C4-2B (cell line): ENCODE results near the gene IQGAP2.

Experiments used
- H3K27ac ChIP-seq: fragments of 450-650 bp; 2 replicates; pipeline ENCODE4 v1.5.1; 2017
- CTCF ChIP-seq: fragments of 450-650 bp; conservative IDR thresholded peaks from 2 replicates; pipeline ENCODE4 v1.5.1; 2017; ENCODE audit warnings: mild to moderate bottlenecking
- ZFX ChIP-seq: fragments of 450-650 bp; IDR thresholded peaks from 2 replicates; pipeline ENCODE4 v1.6.1; 2017

The IQGAP2 gene

GRCh38 chr5:76585783-76586217 is 182.7 kb downstream of the IQGAP2 start:
- TF ChIP-seq ZFX, result no peak
- TF ChIP-seq CTCF, result no peak
- no peak overlapping the region for H3K27ac ChIP-seq

DNA sequence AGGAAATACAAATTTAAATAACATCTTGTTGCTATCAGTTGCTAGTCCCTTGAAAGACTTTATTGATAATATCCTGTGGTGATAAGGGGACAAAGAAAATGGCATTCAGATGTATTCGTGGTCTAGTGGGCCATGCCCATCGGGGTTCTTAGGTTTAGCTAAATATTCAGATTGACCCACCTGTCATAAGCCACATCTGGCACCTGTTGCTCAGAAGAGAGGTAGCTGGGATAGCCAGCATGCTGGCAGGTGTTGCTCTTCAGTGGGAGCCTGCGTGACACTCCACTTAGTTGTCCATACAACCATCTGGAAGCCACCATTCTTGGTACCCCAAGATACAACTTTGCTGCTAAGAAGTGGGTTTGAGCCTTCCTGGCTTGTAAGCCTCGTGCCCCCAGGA is 183.4 kb downstream of the IQGAP2 start:
- no peak overlapping the region for H3K27ac ChIP-seq
- no peak for TF ChIP-seq ZFX
- TF ChIP-seq CTCF, result no peak

DNA sequence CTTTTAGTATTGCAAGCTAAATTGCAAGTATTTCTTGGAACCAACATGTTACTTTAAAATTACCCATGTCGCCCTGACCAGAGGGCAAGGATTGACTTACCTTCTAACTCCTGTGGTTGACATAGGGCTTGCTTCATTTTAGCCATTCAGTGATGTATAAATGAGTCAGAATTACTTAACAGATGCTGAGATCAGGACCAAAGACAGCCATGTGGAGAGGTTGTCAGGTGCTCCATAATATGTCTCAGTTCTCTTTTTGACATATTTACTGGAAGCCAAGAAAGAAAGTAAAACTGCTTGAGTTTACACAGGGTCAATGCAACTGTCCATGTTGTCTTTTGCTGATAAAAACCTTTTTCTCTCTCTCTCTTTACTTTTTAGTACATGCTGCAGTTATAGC is 186.9 kb downstream of the IQGAP2 start:
- no peak for TF ChIP-seq CTCF
- no peak for TF ChIP-seq ZFX
- no peak overlapping the region for H3K27ac ChIP-seq

DNA sequence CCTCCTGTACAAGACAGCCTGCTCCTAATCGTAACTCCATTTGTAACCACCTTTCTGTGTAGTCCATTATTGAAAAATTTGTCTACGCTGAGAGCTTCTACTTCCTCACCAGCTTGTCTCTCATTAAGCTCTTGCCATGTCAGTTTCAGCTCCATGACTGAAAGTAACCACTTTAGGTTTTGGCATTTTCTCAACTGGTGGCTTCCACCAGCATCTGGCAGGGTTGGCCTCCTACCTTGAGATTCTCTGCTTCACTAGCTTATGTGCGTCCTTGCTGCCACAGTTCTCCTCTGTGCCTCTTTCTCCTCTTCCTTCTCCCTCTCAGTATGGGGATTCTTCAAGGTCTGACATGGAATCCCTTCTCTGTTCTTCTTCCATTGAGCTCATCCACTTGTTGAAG is 188.3 kb downstream of the IQGAP2 start:
- H3K27ac ChIP-seq, result no peak overlapping the region
- TF ChIP-seq ZFX (no peak), CTCF (no peak)

- no peak overlapping the region for H3K27ac ChIP-seq
- no peak for TF ChIP-seq ZFX
These were observed 189.6 kb downstream of the IQGAP2 start for GRCh38 chr5:76592692-76593091.

DNA sequence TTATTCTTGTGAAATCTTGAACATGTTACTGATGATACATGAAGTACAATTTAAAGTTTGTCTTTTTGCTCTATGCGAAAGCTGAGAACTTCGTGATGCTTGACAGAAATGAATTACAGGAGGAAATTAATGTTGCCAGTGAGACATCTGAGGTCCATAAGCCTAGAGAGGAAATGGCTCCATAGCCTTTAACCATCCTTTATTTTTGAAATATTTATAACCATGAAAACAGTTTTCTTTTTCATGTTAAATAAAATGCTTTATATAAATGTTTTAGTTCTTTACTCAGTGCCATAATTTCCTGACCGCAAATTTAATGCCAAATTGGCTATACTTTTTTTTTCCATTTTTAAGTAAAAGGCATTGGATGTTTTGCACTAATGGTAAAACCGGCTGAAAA is 191.0 kb downstream of the IQGAP2 start:
- TF ChIP-seq CTCF, result no peak
- no peak for TF ChIP-seq ZFX
- no peak overlapping the region for H3K27ac ChIP-seq

GRCh38 chr5:76595755-76596481 is 192.8 kb downstream of the IQGAP2 start:
- H3K27ac ChIP-seq, result no peak overlapping the region
- TF ChIP-seq CTCF, result no peak

DNA sequence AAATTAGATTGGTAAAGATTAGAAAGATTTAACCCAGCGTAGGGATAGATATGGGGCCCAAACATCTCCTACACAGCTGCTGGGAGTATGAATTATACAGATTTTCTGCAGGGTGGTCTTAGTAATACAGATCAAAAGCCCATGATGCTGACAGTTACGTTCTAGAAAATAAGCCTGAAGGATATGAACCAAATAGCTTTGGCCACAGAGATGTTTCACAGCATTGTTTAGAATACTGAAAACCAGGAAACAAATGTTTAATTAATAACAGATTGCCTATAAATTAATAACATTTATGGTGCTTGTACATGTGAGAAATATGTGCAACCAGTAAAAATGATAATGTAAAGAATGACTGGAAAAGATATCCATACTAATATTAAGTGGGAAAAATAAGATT is 195.4 kb downstream of the IQGAP2 start:
- no peak overlapping the region for H3K27ac ChIP-seq
- TF ChIP-seq CTCF, result no peak
